Measurements from ENCODE around the gene MTCH1.

The MTCH1 gene

GRCh38 chr6:36933102-36933501 is 52.9 kb downstream of the MTCH1 start:
- Histone ChIP-seq H3K4me3 (ENCODE audit: extremely low read depth, insufficient read depth, low read length, poor library complexity, severe bottlenecking) (no peak overlapping the region), H3K36me3 (ENCODE audit: control insufficient read depth, insufficient read depth, low read length) (no peaks in the 10 kb centered on the region), H3K4me1 (ENCODE audit: control insufficient read depth, insufficient read depth, low read length, poor library complexity, severe bottlenecking) (peaks cover 6% of the 10 kb centered on the region), H3K9me3 (ENCODE audit: control insufficient read depth, low read length) (no peaks in the 10 kb centered on the region), H3K27ac (ENCODE audit: low read depth, low read length, severe bottlenecking) (no peak overlapping the region)
- WGBS, 2 experiments (ENCODE audit: insufficient coverage in 2 of 2): no CpG with 5 or more reads among the region's 2 CpGs

GRCh38 chr6:36930483-36930882 is 55.5 kb downstream of the MTCH1 start:
- Histone ChIP-seq H3K36me3 (ENCODE audit: control insufficient read depth, insufficient read depth, low read length) (no peaks in the 10 kb centered on the region), H3K4me3 (ENCODE audit: extremely low read depth, insufficient read depth, low read length, poor library complexity, severe bottlenecking) (no peak overlapping the region), H3K4me1 (ENCODE audit: control insufficient read depth, insufficient read depth, low read length, poor library complexity, severe bottlenecking) (peaks cover 14% of the 10 kb centered on the region), H3K27ac (ENCODE audit: low read depth, low read length, severe bottlenecking) (no peak overlapping the region), H3K9me3 (ENCODE audit: control insufficient read depth, low read length) (no peaks in the 10 kb centered on the region)
- WGBS, 2 experiments (ENCODE audit: insufficient coverage in 2 of 2): 96 to 100% methylated on average over 4 of the region's 4 CpGs

- 75 to 84% methylated on average over 2 of the region's 5 CpGs for WGBS, 2 experiments (ENCODE audit: insufficient coverage in 2 of 2)
- Histone ChIP-seq H3K27ac (ENCODE audit: low read depth, low read length, severe bottlenecking) (no peak overlapping the region), H3K4me3 (ENCODE audit: extremely low read depth, insufficient read depth, low read length, poor library complexity, severe bottlenecking) (no peak overlapping the region), H3K36me3 (ENCODE audit: control insufficient read depth, insufficient read depth, low read length) (peaks cover 3% of the 10 kb centered on the region), H3K4me1 (ENCODE audit: control insufficient read depth, insufficient read depth, low read length, poor library complexity, severe bottlenecking) (peaks cover 18% of the 10 kb centered on the region), H3K9me3 (ENCODE audit: control insufficient read depth, low read length) (no peaks in the 10 kb centered on the region)
Observed at GRCh38 chr6:36929607-36930006, 56.4 kb downstream of the MTCH1 start.

GRCh38 chr6:36929152-36929551 is 56.8 kb downstream of the MTCH1 start:
- Histone ChIP-seq H3K4me1 (ENCODE audit: control insufficient read depth, insufficient read depth, low read length, poor library complexity, severe bottlenecking) (peaks cover 22% of the 10 kb centered on the region), H3K36me3 (ENCODE audit: control insufficient read depth, insufficient read depth, low read length) (peaks cover 4% of the 10 kb centered on the region), H3K4me3 (ENCODE audit: extremely low read depth, insufficient read depth, low read length, poor library complexity, severe bottlenecking) (no peak overlapping the region), H3K27ac (ENCODE audit: low read depth, low read length, severe bottlenecking) (no peak overlapping the region), H3K9me3 (ENCODE audit: control insufficient read depth, low read length) (no peaks in the 10 kb centered on the region)
- 84 to 90% methylated on average over 4 to 9 of the region's 10 CpGs for WGBS, 2 experiments (ENCODE audit: insufficient coverage in 2 of 2)

- Histone ChIP-seq H3K9me3 (ENCODE audit: control insufficient read depth, low read length) (no peaks in the 10 kb centered on the region), H3K27ac (ENCODE audit: low read depth, low read length, severe bottlenecking) (no peak overlapping the region), H3K4me3 (ENCODE audit: extremely low read depth, insufficient read depth, low read length, poor library complexity, severe bottlenecking) (no peak overlapping the region), H3K4me1 (ENCODE audit: control insufficient read depth, insufficient read depth, low read length, poor library complexity, severe bottlenecking) (peaks cover 28% of the 10 kb centered on the region), H3K36me3 (ENCODE audit: control insufficient read depth, insufficient read depth, low read length) (peaks cover 6% of the 10 kb centered on the region)
- WGBS, 2 experiments (ENCODE audit: insufficient coverage in 2 of 2): 85 to 86% methylated on average over 5 to 7 of the region's 7 CpGs
Observed at GRCh38 chr6:36928547-36928918, 57.5 kb downstream of the MTCH1 start.

- Histone ChIP-seq H3K27ac (ENCODE audit: low read depth, low read length, severe bottlenecking) (no peak overlapping the region), H3K4me1 (ENCODE audit: control insufficient read depth, insufficient read depth, low read length, poor library complexity, severe bottlenecking) (peaks cover 32% of the 10 kb centered on the region), H3K4me3 (ENCODE audit: extremely low read depth, insufficient read depth, low read length, poor library complexity, severe bottlenecking) (no peak overlapping the region), H3K36me3 (ENCODE audit: control insufficient read depth, insufficient read depth, low read length) (peaks cover 11% of the 10 kb centered on the region), H3K9me3 (ENCODE audit: control insufficient read depth, low read length) (no peaks in the 10 kb centered on the region)
- WGBS, 2 experiments (ENCODE audit: insufficient coverage in 2 of 2): 90 to 92% methylated on average over 10 to 11 of the region's 13 CpGs
Observed at GRCh38 chr6:36927691-36928546, 58.1 kb downstream of the MTCH1 start.

GRCh38 chr6:36926708-36927513 is 59.1 kb downstream of the MTCH1 start:
- H3K4me3 ChIP-seq (ENCODE audit: extremely low read depth, insufficient read depth, low read length, poor library complexity, severe bottlenecking): no peak overlapping the region
- no peaks in the 10 kb centered on the region for H3K9me3 ChIP-seq (ENCODE audit: control insufficient read depth, low read length)
- peaks cover 11% of the 10 kb centered on the region for H3K36me3 ChIP-seq (ENCODE audit: control insufficient read depth, insufficient read depth, low read length)
- H3K27ac ChIP-seq (ENCODE audit: low read depth, low read length, severe bottlenecking): no peak overlapping the region
- WGBS, 2 experiments (ENCODE audit: insufficient coverage in 2 of 2): 85 to 89% methylated on average over 7 to 9 of the region's 10 CpGs
- peaks cover 32% of the 10 kb centered on the region for H3K4me1 ChIP-seq (ENCODE audit: control insufficient read depth, insufficient read depth, low read length, poor library complexity, severe bottlenecking)

GRCh38 chr6:36925809-36926208 is 60.2 kb downstream of the MTCH1 start:
- WGBS, 2 experiments (ENCODE audit: insufficient coverage in 2 of 2): 71 to 100% methylated on average over 1 of the region's 4 CpGs
- no peaks in the 10 kb centered on the region for H3K9me3 ChIP-seq (ENCODE audit: control insufficient read depth, low read length)
- H3K36me3 ChIP-seq (ENCODE audit: control insufficient read depth, insufficient read depth, low read length): peaks cover 16% of the 10 kb centered on the region
- H3K27ac ChIP-seq (ENCODE audit: low read depth, low read length, severe bottlenecking): no peak overlapping the region
- H3K4me3 ChIP-seq (ENCODE audit: extremely low read depth, insufficient read depth, low read length, poor library complexity, severe bottlenecking): no peak overlapping the region
- peaks cover 32% of the 10 kb centered on the region for H3K4me1 ChIP-seq (ENCODE audit: control insufficient read depth, insufficient read depth, low read length, poor library complexity, severe bottlenecking)

GRCh38 chr6:36924778-36925374 is 61.1 kb downstream of the MTCH1 start:
- 83 to 92% methylated on average over 5 of the region's 5 CpGs for WGBS, 2 experiments (ENCODE audit: insufficient coverage in 2 of 2)
- no peak overlapping the region for H3K27ac ChIP-seq (ENCODE audit: low read depth, low read length, severe bottlenecking)
- no peaks in the 10 kb centered on the region for H3K9me3 ChIP-seq (ENCODE audit: control insufficient read depth, low read length)
- H3K4me3 ChIP-seq (ENCODE audit: extremely low read depth, insufficient read depth, low read length, poor library complexity, severe bottlenecking): no peak overlapping the region
- H3K36me3 ChIP-seq (ENCODE audit: control insufficient read depth, insufficient read depth, low read length): peaks cover 16% of the 10 kb centered on the region
- peaks cover 35% of the 10 kb centered on the region for H3K4me1 ChIP-seq (ENCODE audit: control insufficient read depth, insufficient read depth, low read length, poor library complexity, severe bottlenecking)

- no peaks in the 10 kb centered on the region for H3K9me3 ChIP-seq (ENCODE audit: control insufficient read depth, low read length)
- no peak overlapping the region for H3K27ac ChIP-seq (ENCODE audit: low read depth, low read length, severe bottlenecking)
- H3K36me3 ChIP-seq (ENCODE audit: control insufficient read depth, insufficient read depth, low read length): peaks cover 16% of the 10 kb centered on the region
- peaks cover 43% of the 10 kb centered on the region for H3K4me1 ChIP-seq (ENCODE audit: control insufficient read depth, insufficient read depth, low read length, poor library complexity, severe bottlenecking)
- whole genome bisulfite sequencing, 2 experiments (ENCODE audit: insufficient coverage in 2 of 2): 90 to 100% methylated on average over 1 to 2 of the region's 4 CpGs
- H3K4me3 ChIP-seq (ENCODE audit: extremely low read depth, insufficient read depth, low read length, poor library complexity, severe bottlenecking): no peak overlapping the region
Observed at GRCh38 chr6:36924131-36924530, 61.9 kb downstream of the MTCH1 start.
